NCI-H1105 treated with DMSO at 0.1 percent for 48 hours (cell line): Measurements from ENCODE around the gene TECPR2.
"Not testable (repeated sequence)": the region's sequence is repeated elsewhere in the genome, so short reads cannot be mapped to it uniquely, and the experiment has no call there.

Experiments used
- DNase-seq: peaks from one replicate; lab custom pipeline; 2025; lab: John Stamatoyannopoulos, UW

TECPR2 gene

DNA sequence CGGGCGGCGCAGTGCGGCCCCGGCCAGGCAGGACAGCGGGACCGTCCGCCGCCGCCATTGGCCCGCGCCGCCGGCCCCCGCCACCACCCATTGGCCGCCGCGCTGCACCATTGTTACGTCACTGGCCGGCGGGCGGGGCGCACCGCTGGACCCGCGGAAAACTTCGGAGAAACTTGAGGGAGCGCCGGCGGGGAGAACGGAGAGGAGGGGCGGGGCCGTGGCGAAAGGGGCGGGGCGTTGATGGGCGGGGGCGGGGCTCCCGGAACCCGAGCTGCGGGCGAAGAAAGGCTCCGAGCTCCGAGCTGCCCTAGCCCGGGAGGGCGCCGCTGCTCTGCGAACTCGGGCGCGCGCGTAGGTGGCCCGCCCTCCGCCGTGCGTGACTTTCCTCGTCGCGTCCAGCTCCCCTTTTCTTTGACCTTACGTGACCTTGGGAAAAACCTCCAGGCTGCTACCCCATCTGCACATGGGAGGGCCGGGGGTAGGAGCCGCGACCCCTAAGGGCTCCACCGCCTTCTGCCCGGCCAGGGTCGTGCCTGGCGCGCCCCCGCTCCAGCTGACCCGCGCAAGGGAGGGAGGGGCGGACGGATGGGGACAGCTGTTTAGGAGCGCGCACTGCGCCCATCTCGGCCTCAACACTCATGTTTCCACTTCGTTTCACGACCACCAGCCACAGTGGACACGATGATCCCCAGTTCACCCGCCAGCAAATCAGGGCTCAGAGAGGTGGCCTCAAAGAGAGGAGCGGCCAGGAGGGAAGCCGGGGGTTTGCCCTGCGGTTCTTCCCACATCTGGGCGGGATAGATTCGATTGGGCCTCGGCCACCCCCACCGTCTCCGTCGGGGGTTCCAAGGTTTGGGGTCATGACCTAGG is 147.2 kb downstream of the TECPR2 start, which contains the start of gene ANKRD9:
TSS of gene ANKRD9 (minus strand) at position 31 of the 870 bp plus-strand sequence. CDS start 1,887 bp downstream, outside the sequence.
- DNase-seq, result peak; percentile 91

DNA sequence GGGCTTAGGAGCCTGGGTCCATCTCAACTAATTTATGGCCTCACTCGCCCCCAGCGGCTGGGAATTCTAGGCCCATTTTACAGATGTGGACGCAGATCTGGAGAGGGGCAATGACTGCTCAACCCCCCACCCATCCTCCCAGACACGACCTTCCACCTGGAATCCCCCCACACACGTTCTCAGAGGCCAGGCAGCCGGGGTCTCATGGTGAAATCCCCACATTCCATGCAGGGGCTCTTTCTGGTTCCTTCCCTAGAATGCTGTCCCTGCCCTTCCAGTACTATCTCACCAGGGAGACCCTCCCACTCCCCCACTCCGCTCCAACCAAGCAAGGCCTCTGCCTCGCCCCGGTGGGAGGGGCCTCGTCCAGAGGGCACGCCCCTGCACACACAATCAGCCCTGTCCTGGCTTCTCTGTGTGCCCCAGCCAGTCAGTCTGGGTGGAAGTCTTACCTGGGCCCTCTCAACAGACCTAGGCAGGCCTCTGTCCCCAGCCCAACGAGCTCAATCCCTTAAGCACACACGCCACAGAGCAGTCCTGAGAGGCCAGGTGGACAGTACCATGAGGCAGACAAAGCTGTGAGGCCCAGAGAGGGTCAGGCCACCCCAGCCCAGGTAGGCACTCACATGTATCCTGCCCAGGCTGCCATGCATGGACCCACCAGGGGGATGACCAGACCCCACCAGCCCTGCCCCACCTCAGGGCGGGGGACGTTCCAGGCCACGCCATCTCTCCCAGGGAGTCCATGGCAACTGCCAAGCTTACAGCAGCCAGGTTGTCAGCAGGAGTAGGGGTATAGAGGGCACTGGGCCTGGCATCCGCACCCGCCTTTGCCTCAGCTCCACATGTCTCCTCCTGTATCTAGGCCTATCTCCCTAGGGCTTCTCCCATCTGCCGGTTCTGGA is 148.1 kb downstream of the TECPR2 start:
- no peak for DNase-seq

DNA sequence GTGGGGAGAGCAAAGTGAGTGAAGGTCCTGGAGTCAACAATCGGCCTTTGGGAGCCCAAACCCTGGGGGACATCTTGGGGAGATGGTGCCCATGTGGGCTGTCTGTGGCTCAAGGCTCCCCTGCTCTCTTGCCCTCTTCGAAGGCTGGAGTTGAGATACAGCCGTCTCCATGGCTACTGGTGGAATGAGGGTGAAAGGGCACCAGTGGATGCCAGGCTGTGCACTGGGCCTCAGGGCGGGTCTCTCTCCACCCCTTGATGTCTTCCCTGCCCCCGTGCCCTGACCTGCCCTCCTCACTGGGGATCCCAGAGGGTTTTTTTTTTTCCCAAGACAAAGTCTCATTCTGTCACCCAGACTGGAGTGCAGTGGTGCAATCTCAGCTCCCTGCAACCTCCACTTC is 148.8 kb downstream of the TECPR2 start:
- DNase-seq, result no peak

DNA sequence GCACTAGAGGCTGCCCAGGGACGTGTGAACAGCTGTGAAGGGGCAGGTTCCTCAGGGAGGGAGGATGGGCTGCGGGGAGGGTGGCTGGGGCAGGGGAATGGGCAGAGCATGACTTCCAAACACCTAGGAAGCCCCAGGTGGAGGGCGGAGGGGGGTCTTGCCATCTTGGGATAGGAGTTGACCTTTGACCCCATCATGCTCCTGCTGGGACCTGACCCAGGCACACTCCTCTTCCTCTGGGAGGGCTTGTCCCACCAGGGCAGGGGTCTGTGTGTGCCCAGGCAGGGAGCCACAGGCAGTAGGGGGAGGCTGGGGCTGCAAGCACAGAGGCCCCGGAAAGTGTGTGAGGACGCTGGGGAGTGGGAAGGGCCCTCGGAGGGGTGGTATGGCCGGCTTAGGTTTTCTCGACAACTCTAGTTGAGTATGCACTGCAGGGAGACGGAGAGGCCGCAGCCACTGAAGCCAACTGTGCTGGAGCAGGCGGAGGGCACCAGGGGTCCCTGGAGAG is 150.1 kb downstream of the TECPR2 start:
- no peak for DNase-seq

DNA sequence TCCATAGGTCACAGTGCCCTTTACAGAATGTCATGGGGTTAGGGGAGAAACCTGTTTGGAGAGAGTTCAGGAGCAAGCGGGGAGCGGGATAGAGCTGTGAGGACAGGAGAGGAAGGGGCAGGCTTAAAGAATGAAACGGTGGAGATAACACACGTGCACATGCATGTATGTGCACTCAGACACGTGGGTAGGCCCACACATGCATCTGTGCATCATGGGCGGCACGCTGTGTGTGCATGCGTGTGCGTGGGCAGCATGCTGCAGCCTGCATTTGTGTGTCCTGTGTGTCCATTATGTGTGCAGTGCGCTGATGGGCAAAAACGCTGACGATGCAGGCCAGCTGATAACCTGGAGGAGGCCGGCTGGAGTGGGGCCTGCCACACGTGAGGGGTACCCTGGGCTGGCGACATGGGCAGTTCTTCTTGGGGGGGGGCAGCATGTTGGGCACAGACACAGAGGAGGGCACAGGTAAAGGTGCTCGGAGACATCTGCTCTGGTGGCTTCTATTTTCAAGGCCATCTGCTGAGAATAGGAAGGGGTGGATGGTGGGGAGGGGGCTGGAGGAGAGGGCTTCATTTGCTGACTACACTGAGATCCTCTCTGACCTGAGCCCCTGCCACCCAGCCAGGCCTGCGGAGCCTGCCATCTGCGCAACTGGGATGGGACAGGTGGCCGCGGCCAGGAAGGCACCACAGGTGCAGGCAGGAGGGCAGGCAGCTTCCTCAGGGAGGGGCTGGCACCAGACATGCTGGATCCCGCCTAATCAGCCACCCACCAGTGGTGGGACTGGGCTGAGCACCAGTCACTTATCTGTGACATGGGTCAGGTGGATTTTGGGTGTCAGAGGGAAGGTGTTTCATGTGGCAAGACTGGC is 151.4 kb downstream of the TECPR2 start:
- DNase-seq, result no peak

DNA sequence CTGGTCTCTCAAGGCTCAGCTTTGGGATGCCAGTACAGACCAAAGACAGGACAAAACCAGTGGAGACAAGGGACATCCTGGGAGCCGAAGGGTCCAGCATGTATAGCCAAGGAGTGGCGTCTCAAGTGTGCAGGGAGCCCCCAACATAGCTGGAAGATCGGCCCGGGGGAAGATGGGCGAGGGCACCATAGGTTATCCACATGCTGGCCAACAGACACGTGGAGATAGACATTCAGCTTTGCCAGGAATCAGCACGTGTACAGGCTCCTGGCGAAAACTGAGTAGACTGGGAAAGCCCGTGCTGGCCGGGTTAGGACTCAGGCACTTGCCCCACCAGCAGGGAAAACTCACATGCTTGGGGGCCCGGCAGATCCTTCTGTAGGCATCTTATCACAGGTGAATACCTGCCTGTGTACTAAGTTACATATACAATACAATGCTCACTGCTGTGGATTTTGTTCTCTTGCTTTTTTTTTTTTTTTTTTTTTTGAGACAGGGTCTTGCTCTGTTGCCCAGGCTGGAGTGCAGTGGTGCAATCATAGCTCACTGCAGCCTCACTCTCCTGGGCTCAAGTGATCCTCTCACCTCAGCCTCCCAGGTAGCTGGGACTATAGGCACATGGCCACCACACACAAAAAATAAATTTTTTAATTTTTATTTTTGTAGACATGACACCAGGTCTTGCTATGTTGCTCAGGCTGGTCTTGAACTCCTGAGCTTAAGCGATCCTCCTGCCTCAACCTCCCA is 152.4 kb downstream of the TECPR2 start:
- no peak for DNase-seq

DNA sequence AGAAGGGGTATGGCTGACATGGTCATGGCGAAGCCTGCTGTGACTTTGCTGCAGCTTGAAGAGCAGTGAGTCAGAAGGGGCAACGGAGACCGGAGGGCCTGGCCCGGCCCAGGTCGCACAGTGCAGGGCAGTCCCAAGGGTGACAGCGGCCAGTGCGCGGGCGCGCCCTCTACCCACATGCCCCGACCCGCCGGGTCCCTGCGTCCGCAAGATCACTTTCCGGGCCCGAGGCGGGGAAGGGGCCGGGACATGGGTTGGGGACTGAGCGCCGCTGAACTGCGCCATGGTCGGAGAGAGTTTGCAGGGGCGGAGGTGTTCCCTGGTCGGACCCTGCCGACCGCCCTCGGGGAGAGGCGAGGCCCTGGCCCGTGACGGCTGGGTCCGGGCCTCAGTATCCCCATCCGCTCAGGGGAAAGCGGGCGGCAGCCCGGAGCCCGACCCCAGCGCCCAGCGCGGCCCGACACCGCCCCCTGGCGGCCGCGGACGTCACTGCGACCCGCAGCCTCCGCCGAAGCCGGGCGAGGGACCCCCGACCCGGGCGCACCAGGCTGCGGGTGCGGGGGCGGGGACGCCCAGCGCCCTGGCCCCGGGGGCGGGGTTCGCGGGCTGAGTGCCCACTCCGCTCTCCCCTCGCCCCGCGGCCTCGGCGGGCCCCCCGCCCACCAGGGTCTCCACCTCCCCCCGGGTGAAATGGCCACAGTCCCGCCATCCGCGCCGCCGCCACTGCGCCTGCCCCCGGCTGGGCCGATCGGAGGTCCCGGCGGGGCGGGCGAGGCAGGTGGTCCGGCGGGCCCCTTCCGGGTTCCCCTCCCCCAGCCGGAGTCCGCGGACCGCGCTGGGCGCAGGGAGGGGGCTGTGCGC is 154.0 kb downstream of the TECPR2 start:
- peak; percentile 17 for DNase-seq

DNA sequence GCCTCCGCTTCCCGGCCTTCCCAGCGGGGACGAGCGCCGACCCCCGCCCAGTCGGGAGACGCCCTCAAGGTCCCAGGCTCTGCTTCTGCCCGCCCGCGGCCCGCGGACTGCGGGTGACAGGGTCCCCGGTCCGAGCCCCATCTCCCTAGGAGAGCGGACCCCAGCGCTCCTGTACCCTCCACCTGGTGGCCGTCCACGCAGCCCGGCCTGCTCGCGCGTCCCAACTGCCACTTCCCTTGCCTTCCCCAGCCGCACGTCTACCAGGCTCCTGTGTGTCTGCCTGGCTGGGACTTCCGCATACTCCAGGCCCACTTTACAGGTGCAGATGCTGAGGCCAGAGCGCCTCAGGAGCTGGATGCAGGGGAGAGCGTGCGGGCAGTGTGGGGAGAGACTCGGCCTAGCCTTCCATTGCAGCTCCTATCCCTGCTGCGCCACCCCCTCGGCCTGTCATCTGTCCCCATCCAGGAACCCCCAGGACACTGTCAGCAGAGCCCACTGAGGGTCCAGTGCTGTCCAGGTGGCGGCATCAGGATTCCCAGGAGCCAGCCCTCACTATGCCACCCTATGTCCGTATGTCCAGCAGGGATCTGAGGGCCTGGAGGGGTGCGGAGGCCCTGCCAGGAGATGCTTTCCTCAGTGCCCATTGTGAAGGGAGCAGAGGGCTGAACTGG is 154.8 kb downstream of the TECPR2 start:
- DNase-seq, result no peak

DNA sequence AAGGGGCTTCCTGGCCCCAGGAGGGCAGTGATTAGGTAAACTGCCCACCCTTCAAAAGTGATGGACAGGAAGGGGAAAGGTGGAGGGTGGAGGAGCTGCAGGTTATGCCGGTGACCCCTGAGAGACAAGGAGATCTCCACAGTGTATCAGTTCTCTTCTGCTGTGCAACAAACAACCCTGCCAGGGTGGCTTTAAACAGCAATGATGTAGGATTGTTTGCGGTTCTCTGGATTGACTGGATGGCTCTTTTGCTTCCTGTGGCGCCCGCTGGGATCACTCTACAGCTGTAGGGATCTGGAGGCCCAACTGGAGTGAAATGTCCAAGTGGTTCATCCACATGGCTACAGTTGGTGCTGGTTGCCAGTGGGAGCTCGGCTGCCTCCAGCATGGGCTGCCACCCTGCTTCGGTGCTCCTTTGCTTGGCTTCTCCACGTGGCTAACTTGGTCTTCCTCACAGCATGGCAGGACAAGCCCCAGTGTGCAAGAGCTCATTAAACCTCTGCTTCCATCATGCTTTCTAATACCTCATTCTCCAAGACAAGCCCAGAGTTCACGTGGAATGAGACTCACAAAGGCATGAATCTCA is 155.4 kb downstream of the TECPR2 start:
- DNase-seq, result no peak

DNA sequence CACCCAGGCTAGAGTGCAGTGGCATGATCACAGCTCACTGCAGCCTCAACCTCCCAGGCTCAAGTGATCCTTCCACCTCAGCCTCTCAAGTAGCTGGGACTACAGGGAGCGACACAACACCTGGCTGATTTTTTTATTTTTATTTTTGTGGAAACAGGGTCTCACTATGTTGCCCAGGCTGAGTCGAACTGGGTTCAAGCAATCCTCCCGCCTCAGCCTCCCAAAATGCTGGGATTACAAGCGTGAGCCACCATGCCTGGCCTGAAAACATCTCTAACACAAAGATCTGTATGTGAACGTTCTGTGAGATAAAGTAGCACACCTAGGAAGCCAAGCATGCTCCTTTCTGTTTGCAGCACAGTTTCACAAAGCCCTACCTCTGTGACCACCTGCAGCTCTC is 157.0 kb downstream of the TECPR2 start:
- not testable (repeated sequence) for DNase-seq

DNA sequence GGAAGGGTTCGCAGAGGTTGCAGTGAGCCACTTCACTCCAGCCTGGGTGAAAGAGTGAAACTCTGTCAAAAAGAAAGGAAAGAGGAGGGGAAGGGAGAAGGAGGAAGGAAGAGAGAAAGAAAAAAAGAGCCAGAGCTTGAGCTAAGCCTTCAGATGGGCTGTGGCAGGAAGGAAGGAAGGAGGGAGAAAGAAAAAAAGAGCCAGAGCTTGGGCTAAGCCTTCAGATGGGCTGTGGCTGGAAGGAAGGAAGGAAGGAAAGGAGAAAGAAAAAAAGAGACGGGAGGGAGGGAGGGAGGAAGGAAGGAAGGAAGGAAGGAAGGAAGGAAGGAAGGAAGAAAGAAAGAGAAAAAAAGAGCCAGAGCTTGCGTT is 160.4 kb downstream of the TECPR2 start:
- no peak for DNase-seq

DNA sequence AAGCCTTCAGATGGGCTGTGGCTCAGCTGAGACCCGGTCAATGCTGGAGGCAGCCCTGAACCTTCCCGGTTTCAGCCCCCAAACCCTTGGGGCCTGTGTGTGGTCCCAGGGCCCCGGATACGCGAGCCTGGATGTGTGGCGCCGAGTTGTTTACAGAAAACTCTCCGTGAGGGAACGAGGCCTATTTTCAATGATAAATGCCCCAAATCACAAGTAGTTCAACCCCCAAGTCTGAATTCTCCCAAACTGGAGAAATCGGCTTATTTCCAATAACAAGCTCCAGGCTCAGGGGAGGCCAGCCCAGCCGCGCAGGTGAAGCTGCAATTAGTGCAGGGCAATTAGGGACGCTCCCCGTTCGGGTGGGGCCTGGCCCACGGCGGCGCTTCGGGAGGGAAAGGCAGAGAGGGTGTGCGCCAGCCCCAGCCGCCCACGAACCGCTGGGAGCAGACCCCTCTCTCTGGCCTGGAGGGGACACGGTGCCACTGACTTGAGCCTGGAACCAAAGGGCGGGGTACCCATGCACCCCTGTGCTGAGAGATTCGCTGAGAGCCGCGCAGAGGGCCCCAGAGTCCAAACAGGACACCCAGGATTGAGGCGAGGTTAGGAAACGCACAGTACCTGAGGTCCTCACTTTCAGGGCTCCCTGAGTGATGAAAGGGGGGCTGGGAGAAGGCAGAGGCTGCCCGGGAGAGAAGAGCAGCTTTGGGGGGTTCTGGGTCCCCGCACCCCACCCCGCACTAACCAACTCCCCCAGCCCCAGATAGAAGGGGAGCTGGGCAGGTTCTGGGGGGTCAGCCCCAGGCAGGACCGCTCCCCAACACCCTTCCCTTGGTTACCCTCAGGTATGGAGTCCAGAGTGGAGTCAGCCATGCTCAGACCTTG is 161.1 kb downstream of the TECPR2 start:
- DNase-seq, result peak; percentile 60

DNA sequence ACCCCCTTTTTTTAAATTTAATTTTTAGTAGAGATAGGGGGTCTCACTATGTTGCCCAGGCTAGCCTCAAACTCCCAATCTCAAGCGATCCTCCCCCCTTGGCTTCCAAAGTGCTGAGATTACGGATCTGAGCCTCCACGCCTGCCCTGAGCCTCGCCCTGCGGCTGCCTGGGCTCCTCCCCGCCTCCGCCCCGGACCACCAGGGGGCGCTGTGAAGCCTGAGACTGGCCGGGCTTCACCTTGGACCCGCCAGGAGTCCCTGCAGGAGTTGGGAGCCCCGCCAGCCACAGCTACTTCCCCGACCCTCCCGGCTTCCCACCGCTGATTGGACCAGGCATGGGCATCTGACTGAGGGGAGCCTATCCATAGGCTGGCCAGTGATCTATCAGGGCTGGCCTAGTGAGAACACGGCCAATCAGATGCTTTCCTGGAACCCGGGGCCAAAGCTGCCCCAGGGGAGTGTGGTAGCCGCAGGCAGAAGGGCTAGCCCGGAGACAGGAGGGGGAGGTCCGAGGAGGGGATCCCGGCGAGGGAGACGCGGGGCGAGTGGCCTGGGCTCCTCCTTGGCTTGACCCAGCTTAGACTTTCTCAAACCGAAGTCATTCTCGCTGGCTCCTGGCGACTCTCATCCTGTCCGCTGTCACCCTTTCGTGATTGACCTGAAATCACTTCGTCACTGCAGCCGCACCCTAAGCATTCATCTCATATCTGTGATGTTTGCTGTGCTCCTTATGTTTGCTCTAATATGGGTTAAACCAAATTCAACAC is 161.9 kb downstream of the TECPR2 start:
- peak; percentile 99 for DNase-seq

DNA sequence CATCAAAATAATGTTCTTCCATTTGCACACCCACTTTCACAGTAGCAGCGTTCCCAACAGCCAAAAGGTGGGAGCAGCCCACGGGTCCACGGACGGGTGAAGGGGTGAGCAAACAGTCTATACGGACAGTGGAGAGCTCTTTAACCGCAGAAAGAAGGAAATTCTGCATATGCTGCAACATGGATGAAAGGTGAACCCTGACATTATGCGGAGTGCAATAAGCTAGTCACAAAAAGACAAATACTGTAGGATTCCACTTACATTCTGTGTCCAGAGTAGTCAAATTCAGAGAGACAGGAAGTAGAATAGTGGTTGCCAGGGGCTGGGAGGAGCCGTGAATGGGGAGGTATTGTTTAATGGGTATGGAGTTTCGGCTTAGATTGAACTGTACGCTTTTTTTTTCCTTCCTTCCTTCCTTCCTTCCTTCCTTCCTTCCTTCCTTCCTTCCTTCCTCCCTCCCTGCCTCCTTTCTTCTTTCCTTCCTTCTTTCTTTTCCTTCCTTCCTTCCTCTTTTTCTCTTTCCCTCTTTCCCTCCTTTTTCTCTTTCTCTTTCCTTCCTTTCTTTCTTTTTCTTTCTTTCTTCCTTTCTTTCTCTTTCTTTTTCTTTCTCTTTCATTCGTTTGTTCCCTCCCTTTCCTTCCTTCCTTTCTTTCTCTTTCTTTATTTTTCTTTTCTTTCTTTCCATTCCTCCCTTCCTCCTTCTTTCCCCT is 162.6 kb downstream of the TECPR2 start:
- DNase-seq, result peak; percentile 48

DNA sequence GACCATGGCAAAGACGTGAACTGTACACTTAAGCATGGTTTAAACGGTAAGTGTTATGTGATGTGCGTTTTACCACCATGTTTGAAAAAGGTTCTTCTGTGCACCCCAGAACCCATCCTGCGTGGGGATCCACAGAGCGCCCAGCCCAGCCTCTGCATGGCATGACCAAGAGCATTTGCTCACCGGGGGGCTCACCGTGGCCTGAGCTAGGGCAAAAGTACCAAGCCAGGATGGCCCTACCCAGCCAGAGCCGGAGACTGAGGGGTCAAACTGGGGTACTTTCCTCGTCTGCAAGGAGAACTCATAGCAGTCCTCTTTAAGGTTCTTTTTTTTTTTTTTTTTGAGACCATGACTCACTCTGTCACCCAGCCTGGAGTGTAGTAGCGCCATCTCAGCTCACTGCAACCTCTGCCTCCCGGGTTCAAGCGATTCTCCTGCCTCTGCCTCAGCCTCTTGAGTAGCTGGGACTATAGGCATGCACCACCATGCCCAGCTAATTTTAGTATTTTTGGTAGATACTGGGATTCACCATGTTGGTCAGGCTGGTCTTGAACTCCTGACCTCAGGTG is 163.3 kb downstream of the TECPR2 start:
- DNase-seq, result no peak
